Astrocyte of the spinal cord (primary cell): Measurements from ENCODE around the gene ALKBH5.

Experiments used
- DNase-seq: peaks from one replicate; pipeline ENCODE4 v3.0.0; 2011; ENCODE audit warnings: low read depth, low spot score
- H3K4me3 ChIP-seq: 2 replicates; pipeline ENCODE4 v1.5.1; 2011; ENCODE audit warnings: low read depth, mild to moderate bottlenecking, low read length, moderate library complexity
- CTCF ChIP-seq: IDR thresholded peaks from 2 replicates; pipeline ENCODE4 v1.5.1; 2012; ENCODE audit warnings: low read depth, mild to moderate bottlenecking, low read length, inconsistent platforms
- in situ Hi-C: cut with HindIII; loops from 2 replicates; pipeline ENCODE4 v1.10.0; 2017; ENCODE audit warnings: low sequenced_read_pairs

The ALKBH5 gene

DNA sequence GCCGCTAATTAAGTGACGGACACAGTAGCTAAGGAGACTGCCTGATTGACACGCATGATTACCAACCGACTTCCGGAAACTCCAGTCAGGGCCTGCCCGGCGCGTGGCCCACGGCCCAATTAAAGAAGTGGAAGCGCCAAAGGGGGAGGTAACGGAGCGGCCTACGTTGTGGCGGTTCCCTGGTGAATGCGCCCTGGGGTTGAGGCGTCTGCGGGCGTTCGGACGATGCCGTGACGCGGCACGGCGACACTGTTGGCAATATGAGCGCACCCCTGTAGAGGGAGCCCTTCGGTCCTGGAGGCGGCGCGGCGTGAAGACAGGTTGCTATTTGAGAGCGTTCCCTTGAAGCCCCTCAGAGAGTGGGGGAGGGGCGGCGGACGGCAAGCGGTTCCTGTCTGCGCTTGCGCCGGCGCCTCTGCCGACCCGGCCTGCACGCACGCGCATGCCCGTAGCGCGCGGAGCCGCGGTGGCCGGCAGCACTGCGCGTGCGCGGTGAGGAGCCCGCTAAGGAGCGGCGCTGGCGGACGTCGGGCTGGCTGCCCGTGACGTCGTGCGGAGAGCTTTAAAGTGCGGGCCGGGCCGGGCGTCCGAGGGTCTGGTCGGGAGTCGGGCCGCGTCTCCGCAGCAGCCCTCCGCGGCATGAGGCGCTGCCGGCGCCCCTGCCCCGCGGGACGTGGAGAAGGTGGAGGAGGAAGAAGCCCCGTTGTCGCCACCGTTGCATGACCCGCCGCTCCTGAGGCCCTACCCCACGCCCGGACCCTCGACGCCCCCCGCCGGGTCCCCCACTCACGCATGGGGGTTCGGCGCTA is at the start of gene ALKBH5:
ALKBH5 (plus strand) TSS at position 495 of the 809 bp plus-strand sequence. CDS start 416 bp downstream, outside the sequence.
- DNase-seq = peak; percentile 100
- peak; percentile 43 for TF ChIP-seq CTCF
- H3K4me3 ChIP-seq = peak within 1 kb of the TSS; percentile 55
- in situ Hi-C loops = no loop called here

DNA sequence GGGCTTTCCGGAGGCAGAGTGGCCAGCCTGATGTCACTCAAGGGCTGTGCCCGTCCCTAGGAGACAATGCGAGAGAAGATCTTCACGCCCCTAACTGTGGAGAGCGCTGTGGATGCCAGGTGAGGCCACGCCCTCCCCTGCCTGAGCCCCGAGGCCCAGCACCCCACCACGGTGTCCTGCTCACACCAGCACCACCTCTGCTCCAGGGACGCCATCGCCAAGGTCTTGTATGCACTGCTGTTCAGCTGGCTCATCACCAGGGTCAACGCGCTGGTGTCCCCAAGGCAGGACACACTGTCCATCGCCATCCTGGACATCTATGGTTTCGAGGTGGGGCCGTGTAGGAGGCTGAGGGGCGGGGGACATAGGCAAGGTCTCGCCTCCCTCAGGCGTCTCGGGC is 47.3 kb upstream of the ALKBH5 start:
- no peak for DNase-seq
- no peak for TF ChIP-seq CTCF
- in situ Hi-C loops = no loop called here
- H3K4me3 ChIP-seq = no peak overlapping the region

- no peak for DNase-seq
- no peak overlapping the region for H3K4me3 ChIP-seq
- TF ChIP-seq CTCF = no peak
- in situ Hi-C loops = no loop called here
Measured at GRCh38 chr17:18138065-18138749, 45.4 kb upstream of the ALKBH5 start.

- TF ChIP-seq CTCF = no peak
- no peak overlapping the region for H3K4me3 ChIP-seq
- DNase-seq = no peak
- in situ Hi-C loops = no loop called here
Measured at GRCh38 chr17:18139092-18139491, 44.5 kb upstream of the ALKBH5 start.

DNA sequence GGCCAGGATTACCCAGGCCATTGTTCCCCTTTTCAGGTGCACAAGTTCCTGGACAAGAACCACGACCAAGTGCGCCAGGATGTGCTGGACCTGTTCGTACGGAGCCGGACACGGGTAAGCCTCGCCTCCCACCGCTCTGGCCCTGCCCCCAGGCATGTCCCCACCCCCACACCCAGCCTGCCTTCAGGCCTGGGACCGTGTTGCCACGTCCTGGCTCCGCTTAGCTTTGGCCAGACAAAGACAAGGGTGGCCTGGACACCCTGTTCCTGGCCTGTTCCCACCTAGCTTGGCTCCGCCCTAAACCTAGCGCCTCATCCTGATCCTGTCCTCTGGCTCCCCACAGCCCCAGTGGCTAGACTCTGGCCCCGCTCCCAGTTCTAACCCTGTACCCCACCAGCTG is 44.1 kb upstream of the ALKBH5 start:
- in situ Hi-C loops = no loop called here
- no peak for DNase-seq
- no peak overlapping the region for H3K4me3 ChIP-seq
- TF ChIP-seq CTCF = no peak

DNA sequence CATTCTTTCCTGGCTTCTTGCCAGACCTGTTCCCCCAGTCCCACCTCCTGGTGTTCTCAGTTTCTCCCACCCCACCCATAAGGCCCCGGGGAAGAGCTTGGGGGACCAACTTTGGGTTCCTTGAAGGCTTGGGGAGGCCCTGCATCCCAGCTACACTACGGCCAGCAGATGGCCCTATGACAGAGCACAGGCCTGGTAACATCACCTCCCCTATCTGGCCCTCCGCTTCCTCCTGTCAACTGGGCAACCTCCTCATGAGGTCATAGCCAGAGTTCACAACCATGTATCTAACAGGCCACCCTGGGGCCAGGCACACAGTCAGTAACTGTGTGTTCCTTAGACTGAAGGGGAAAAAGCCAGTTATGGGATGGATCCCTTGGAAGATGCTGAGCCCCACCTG is 43.7 kb upstream of the ALKBH5 start:
- peak; percentile 36 for TF ChIP-seq CTCF
- DNase-seq = no peak
- H3K4me3 ChIP-seq = no peak overlapping the region
- in situ Hi-C loops = no loop called here
